GM12878 (cell line): ENCODE measurements around the gene CYB5R2.

Source experiments
- MTA3 ChIP-seq: IDR thresholded peaks from 2 replicates; pipeline ENCODE4 v1.6.1; 2012; ENCODE audit warnings: low read length, inconsistent platforms, borderline replicate concordance
- POLR2AphosphoS5 ChIP-seq: IDR thresholded peaks from 2 replicates; pipeline ENCODE4 v1.6.1; 2011; ENCODE audit warnings: mild to moderate bottlenecking, low read length, inconsistent platforms
- SUPT20H ChIP-seq: IDR thresholded peaks from 2 replicates; pipeline ENCODE4 v1.6.1; 2011; ENCODE audit warnings: low read depth, mild to moderate bottlenecking, low read length, moderate library complexity, borderline replicate concordance; ENCODE audit not compliant: control insufficient read depth

DNA sequence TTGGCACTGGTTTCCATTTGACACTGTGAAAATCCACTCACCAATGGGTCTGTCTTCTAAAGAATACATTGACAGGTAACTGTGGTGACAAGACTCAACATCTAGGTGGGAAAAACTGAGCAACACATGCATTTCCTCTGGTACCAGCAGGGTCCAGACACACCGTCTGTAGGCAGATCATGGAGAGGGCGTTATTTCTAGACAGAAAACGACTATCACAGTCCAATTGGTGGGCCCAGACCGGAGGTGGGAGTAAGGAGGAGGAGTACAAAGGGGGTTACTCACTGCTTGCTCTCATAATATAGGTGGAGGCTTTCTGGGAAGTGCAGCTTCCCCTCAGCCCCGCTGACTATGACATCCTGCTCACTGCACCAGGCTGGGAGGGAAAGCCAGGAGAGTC is 23.1 kb upstream of the CYB5R2 start:
- TF ChIP-seq SUPT20H (no peak), MTA3 (no peak), POLR2AphosphoS5 (no peak)
